ENCODE results near the gene MOCOS. TPM values are rescaled to one million over a fixed set of nuclear protein-coding genes. Genes with fewer than 3 reads are reported as not detected.

The MOCOS gene
- polyA plus RNA-seq, 1 experiment, result 12.6 TPM

- H3K4me3 ChIP-seq (ENCODE audit: low read depth, low read length), result no peak overlapping the region
- POLR2A ChIA-PET, result no interaction called here
- CTCF ChIA-PET, result no interaction called here
- H3K27me3 ChIP-seq (ENCODE audit: control insufficient read depth, insufficient read depth, low read length), result no peaks in the 10 kb centered on the region
- peaks cover 11% of the 10 kb centered on the region for H3K36me3 ChIP-seq (ENCODE audit: control insufficient read depth, insufficient read depth, low read length)
- DNase-seq (ENCODE audit: low read depth), result no peak
- TF ChIP-seq CTCF (IDR thresholded peaks at IDR 0.05; ENCODE audit: insufficient read depth, low read depth, low read length), result no peak
Measured at GRCh38 chr18:36177913-36178312, 9.4 kb upstream of the MOCOS start.

GRCh38 chr18:36179562-36180355 is 7.5 kb upstream of the MOCOS start:
- ChIA-PET CTCF (interaction anchor here (0.6 to 1.4 kb wide), 3 partner anchors 19 to 232 kb away, joined by 3 to 4 read pairs (median 3); no protein-coding TSS in a partner anchor), POLR2A (interaction anchor here (0.5 to 0.6 kb wide), 2 partner anchors 36 to 1534 kb away, joined by 3 read pairs; no protein-coding TSS in a partner anchor)
- TF ChIP-seq CTCF (IDR thresholded peaks at IDR 0.05; ENCODE audit: insufficient read depth, low read depth, low read length), result no peak
- Histone ChIP-seq H3K27me3 (ENCODE audit: control insufficient read depth, insufficient read depth, low read length) (no peaks in the 10 kb centered on the region), H3K4me3 (ENCODE audit: low read depth, low read length) (no peak overlapping the region), H3K36me3 (ENCODE audit: control insufficient read depth, insufficient read depth, low read length) (peaks cover 9% of the 10 kb centered on the region)
- DNase-seq (ENCODE audit: low read depth), result no peak

- no peak for DNase-seq (ENCODE audit: low read depth)
- ChIA-PET POLR2A (no interaction called here), CTCF (interaction anchor here (0.6 to 0.8 kb wide), 2 partner anchors 8 to 90 kb away, joined by 3 read pairs; no protein-coding TSS in a partner anchor)
- no peak overlapping the region for H3K4me3 ChIP-seq (ENCODE audit: low read depth, low read length)
- 0 out of 2 replicates have a peak, but pooled peaks cover 2% of the 10 kb centered on the region for H3K36me3 ChIP-seq (ENCODE audit: control insufficient read depth, insufficient read depth, low read length)
- H3K27me3 ChIP-seq (ENCODE audit: control insufficient read depth, insufficient read depth, low read length), result no peaks in the 10 kb centered on the region
- TF ChIP-seq CTCF (IDR thresholded peaks at IDR 0.05; ENCODE audit: insufficient read depth, low read depth, low read length), result no peak
Measured at GRCh38 chr18:36181441-36181840, 5.9 kb upstream of the MOCOS start.

- Histone ChIP-seq H3K36me3 (ENCODE audit: control insufficient read depth, insufficient read depth, low read length) (0 out of 2 replicates have a peak, but pooled peaks cover 2% of the 10 kb centered on the region), H3K4me3 (ENCODE audit: low read depth, low read length) (no peak overlapping the region), H3K27me3 (ENCODE audit: control insufficient read depth, insufficient read depth, low read length) (no peaks in the 10 kb centered on the region)
- TF ChIP-seq CTCF (IDR thresholded peaks at IDR 0.05; ENCODE audit: insufficient read depth, low read depth, low read length), result no peak
- DNase-seq (ENCODE audit: low read depth), result no peak
- ChIA-PET POLR2A (no interaction called here), CTCF (interaction anchor here (0.6 kb wide), 1 partner anchor 8 kb away, joined by 3 read pairs; no protein-coding TSS in a partner anchor)
Measured at GRCh38 chr18:36181898-36182506, 5.3 kb upstream of the MOCOS start.

GRCh38 chr18:36183033-36183432 is 4.3 kb upstream of the MOCOS start:
- POLR2A ChIA-PET, result no interaction called here
- Histone ChIP-seq H3K4me3 (ENCODE audit: low read depth, low read length) (no peak overlapping the region), H3K27me3 (ENCODE audit: control insufficient read depth, insufficient read depth, low read length) (no peaks in the 10 kb centered on the region), H3K36me3 (ENCODE audit: control insufficient read depth, insufficient read depth, low read length) (no peaks in the 10 kb centered on the region)
- CTCF ChIA-PET, result no interaction called here
- DNase-seq (ENCODE audit: low read depth), result no peak
- no peak for TF ChIP-seq CTCF (IDR thresholded peaks at IDR 0.05; ENCODE audit: insufficient read depth, low read depth, low read length)
